PFSK-1 (cell line): ENCODE data around the gene TRPV4.
A peak's percentile ranks its signal among the peaks of the same experiment; 100 is the strongest.

Experiments
- FOXP2 ChIP-seq: optimal IDR thresholded peaks from 2 replicates; pipeline ENCODE3; 2011; ENCODE audit warnings: borderline replicate concordance, control low read depth, inconsistent platforms; ENCODE audit not compliant: insufficient read depth; ENCODE audit errors: extremely low read length, extremely low read depth
- POLR2AphosphoS5 ChIP-seq: IDR thresholded peaks from 2 replicates; pipeline ENCODE4 v1.6.1; 2012; ENCODE audit warnings: low read depth, mild to moderate bottlenecking, control low read depth, low read length, moderate library complexity
- REST ChIP-seq, 2 experiments: IDR thresholded peaks; 2 replicates each; pipeline versions ENCODE4 v1.6.1 to v1.8.0; 2011 to 2012; ENCODE audit warnings: low read depth in 2 of 2, low read length in 2 of 2, control low read depth in 1 of 2, inconsistent platforms in 1 of 2, mild to moderate bottlenecking in 1 of 2, moderate library complexity in 1 of 2; ENCODE audit not compliant: insufficient read depth in 1 of 2
- SIN3A ChIP-seq: IDR thresholded peaks from 2 replicates; pipeline ENCODE4 v1.6.1; 2012; ENCODE audit warnings: mild to moderate bottlenecking, low read length, moderate library complexity, borderline replicate concordance; ENCODE audit not compliant: insufficient read depth
- TAF1 ChIP-seq: IDR thresholded peaks from 2 replicates; pipeline ENCODE4 v1.6.1; 2012; ENCODE audit warnings: low read length, control low read depth, borderline replicate concordance; ENCODE audit not compliant: insufficient read depth

- TF ChIP-seq TAF1: no peak
- peak in 1 of 2 experiments; percentile 33; a peak in 1 of 4 replicates for TF ChIP-seq REST (IDR thresholded peaks at IDR 0.05; ENCODE audit: insufficient read depth in 1 of 2, low read depth in 2 of 2, low read length in 2 of 2)
- TF ChIP-seq POLR2AphosphoS5: no peak
- no peak for TF ChIP-seq SIN3A
- TF ChIP-seq FOXP2: no peak
These were observed 95.6 kb downstream of the TRPV4 start for GRCh38 chr12:109737631-109738030.
